ENCODE data around the gene HSF2BP.

- TF ChIP-seq POLR2A (IDR thresholded peaks at IDR 0.05; ENCODE audit: low read depth) (no peak), CTCF (IDR thresholded peaks at IDR 0.05) (no peak), POLR2AphosphoS5 (IDR thresholded peaks at IDR 0.05) (no peak)
These were observed 56.1 kb downstream of the HSF2BP start for GRCh38 chr21:43603233-43603626.
